Calu3 (cell line): ENCODE results near the gene ASAH2B. TPM values are rescaled to one million over a fixed set of nuclear protein-coding genes. Genes with fewer than 3 reads are reported as not detected.
A peak's percentile ranks its signal among the peaks of the same experiment; 100 is the strongest.
"Not testable (repeated sequence)": the region's sequence is repeated elsewhere in the genome, so short reads cannot be mapped to it uniquely, and the experiment has no call there.

Source experiments
- BruUV-seq: library from RNA; stranded (reverse); fragments of 400-500 nt; replicated peaks from 2 replicates; lab custom pipeline; 2021; lab: Mats Ljungman, UMichigan
- CTCF ChIA-PET: fragments of 300-600 bp; sonication (Branson Sonifier 250); formaldehyde crosslinking; loops from one replicate; lab custom pipeline; 2022; ENCODE audit warnings: antibody characterized with exemption; lab: Charles Lee
- DNase-seq: peaks from one replicate; pipeline ENCODE4 v3.0.0; 2022
- H3K27ac Mint-ChIP-seq: one replicate; pipeline ENCODE4 v1.8.0; 2022; ENCODE audit warnings: mixed read lengths; ENCODE audit not compliant: unreplicated experiment
- H3K27me3 Mint-ChIP-seq: one replicate; pipeline ENCODE4 v1.8.0; 2022; ENCODE audit warnings: mixed read lengths; ENCODE audit not compliant: unreplicated experiment
- H3K36me3 Mint-ChIP-seq: one replicate; pipeline ENCODE4 v1.8.0; 2022; ENCODE audit warnings: mild to moderate bottlenecking, moderate library complexity, mixed read lengths; ENCODE audit not compliant: insufficient read depth, unreplicated experiment
- H3K4me1 Mint-ChIP-seq: one replicate; pipeline ENCODE4 v1.8.0; 2022; ENCODE audit warnings: mild to moderate bottlenecking, low read depth, mixed read lengths; ENCODE audit not compliant: unreplicated experiment
- H3K4me3 Mint-ChIP-seq: one replicate; pipeline ENCODE4 v1.8.0; 2022; ENCODE audit warnings: mild to moderate bottlenecking, low read depth, moderate library complexity, mixed read lengths; ENCODE audit not compliant: unreplicated experiment
- H3K9me3 Mint-ChIP-seq: one replicate; pipeline ENCODE4 v1.8.0; 2022; ENCODE audit warnings: low read depth, mixed read lengths; ENCODE audit not compliant: unreplicated experiment
- intact Hi-C: fragments of 100-400 bp; cut with micrococcal nuclease; formaldehyde crosslinking; loops from one replicate; pipeline ENCODE4 v1.10.0; 2022; ENCODE audit not compliant: unreplicated experiment
- total RNA-seq: library from RNA; stranded (reverse); gene quantifications from 2 replicates; pipeline ENCODE4 v1.2.3, GENCODE V29; 2022
- TF ChIP-seq, protein P1 (sequence below): fragments of 200-600 bp; IDR thresholded peaks from one replicate; pipeline ENCODE4 v1.8.0; 2022; ENCODE audit warnings: antibody characterized with exemption; ENCODE audit not compliant: unreplicated experiment

Gene ASAH2B
- total RNA-seq, 1 experiment from 2014 or later = 4.1 TPM

DNA sequence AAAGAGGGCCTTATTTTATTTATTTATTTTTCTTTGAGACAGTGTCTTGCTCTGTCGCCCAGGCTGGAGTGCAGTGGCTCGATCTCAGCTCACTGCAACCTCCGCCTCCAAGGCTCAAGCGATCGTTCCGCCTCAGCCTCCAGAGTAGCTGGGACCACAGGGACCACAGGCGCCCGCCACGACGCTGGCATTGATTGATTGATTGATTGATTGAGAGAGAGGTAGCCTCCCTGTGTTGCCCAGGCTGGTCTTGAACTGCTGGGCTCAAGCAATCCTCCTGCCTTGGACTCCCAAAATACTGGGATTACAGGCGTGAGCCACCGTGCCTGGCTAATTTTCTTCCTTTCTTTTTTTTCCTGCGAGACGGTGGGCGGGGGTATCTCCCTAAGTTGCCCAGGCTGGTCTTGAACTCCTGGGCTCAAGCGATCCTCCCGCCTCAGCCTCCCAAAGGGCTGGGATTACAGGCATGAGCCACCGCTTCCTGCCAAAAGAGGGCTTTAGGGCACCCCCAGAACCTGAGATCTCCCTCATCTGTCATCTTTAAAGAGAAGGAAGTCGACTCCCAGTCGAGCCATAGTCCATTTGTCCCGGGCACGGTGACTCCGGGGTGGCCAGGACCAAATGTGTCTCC is 634 bp upstream of the ASAH2B start:
- BruUV-seq = TSS peak; percentile 76
- Mint-ChIP-seq H3K27ac (peak overlapping the region; percentile 91), H3K4me3 (peak overlapping the region; percentile 98), H3K27me3 (peaks cover 14% of the 10 kb centered on the region), H3K36me3 (peaks cover 16% of the 10 kb centered on the region)
- DNase-seq, H3K9me3 Mint-ChIP-seq, intact Hi-C loops, H3K4me1 Mint-ChIP-seq: not testable (repeated sequence)
- CTCF ChIA-PET = interaction anchor here (0.7 kb wide), 1 partner anchor 430 kb away, joined by 3 read pairs; no protein-coding TSS in a partner anchor

GRCh38 chr10:50740293-50740648 is 535 bp downstream of the ASAH2B start:
- peak overlapping the region; percentile 98 for H3K4me3 Mint-ChIP-seq
- intact Hi-C loops = no loop called here
- peaks cover 14% of the 10 kb centered on the region for H3K27me3 Mint-ChIP-seq
- peaks cover 16% of the 10 kb centered on the region for H3K36me3 Mint-ChIP-seq
- BruUV-seq = TSS peak; percentile 66
- peak; percentile 3 for DNase-seq
- CTCF ChIA-PET = no interaction called here
- H3K4me1 Mint-ChIP-seq = no peaks in the 10 kb centered on the region
- TF ChIP-seq, protein P1, sequence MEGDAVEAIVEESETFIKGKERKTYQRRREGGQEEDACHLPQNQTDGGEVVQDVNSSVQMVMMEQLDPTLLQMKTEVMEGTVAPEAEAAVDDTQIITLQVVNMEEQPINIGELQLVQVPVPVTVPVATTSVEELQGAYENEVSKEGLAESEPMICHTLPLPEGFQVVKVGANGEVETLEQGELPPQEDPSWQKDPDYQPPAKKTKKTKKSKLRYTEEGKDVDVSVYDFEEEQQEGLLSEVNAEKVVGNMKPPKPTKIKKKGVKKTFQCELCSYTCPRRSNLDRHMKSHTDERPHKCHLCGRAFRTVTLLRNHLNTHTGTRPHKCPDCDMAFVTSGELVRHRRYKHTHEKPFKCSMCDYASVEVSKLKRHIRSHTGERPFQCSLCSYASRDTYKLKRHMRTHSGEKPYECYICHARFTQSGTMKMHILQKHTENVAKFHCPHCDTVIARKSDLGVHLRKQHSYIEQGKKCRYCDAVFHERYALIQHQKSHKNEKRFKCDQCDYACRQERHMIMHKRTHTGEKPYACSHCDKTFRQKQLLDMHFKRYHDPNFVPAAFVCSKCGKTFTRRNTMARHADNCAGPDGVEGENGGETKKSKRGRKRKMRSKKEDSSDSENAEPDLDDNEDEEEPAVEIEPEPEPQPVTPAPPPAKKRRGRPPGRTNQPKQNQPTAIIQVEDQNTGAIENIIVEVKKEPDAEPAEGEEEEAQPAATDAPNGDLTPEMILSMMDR = no peak
- H3K9me3 Mint-ChIP-seq = no peaks in the 10 kb centered on the region
- peak overlapping the region; percentile 91 for H3K27ac Mint-ChIP-seq

DNA sequence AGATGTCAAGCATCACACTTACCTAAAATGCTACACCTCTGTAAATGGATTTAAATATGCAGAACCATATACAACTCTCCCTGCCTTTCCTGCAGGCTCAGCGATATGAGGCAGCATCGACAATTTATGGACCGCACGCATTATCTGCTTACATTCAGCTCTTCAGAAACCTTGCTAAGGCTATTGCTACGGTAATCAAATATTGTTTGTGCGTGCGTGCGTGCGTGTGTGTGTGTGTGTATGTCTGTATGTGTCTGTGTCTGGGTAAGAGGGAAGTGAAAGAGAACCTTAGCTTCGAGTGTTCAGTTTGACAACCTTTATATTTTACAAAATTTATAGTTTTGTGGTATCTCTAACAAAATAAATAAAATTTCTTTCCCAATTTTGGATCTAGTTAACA is 3.1 kb downstream of the ASAH2B start:
- H3K9me3 Mint-ChIP-seq, intact Hi-C loops, BruUV-seq, H3K27me3 Mint-ChIP-seq, CTCF ChIA-PET, H3K4me1 Mint-ChIP-seq, H3K4me3 Mint-ChIP-seq, H3K27ac Mint-ChIP-seq, DNase-seq: not testable (repeated sequence)
- H3K36me3 Mint-ChIP-seq = peaks cover 16% of the 10 kb centered on the region

- H3K4me3 Mint-ChIP-seq, H3K4me1 Mint-ChIP-seq, H3K27ac Mint-ChIP-seq, H3K27me3 Mint-ChIP-seq, intact Hi-C loops, CTCF ChIA-PET, BruUV-seq, H3K9me3 Mint-ChIP-seq, H3K36me3 Mint-ChIP-seq, DNase-seq: not testable (repeated sequence)
These were observed 27.2 kb downstream of the ASAH2B start for GRCh38 chr10:50766774-50767513.

GRCh38 chr10:50772042-50772441 is 32.3 kb downstream of the ASAH2B start:
- H3K27me3 Mint-ChIP-seq, H3K27ac Mint-ChIP-seq, H3K4me1 Mint-ChIP-seq, BruUV-seq, DNase-seq, H3K4me3 Mint-ChIP-seq, intact Hi-C loops, CTCF ChIA-PET, H3K36me3 Mint-ChIP-seq, H3K9me3 Mint-ChIP-seq: not testable (repeated sequence)

DNA sequence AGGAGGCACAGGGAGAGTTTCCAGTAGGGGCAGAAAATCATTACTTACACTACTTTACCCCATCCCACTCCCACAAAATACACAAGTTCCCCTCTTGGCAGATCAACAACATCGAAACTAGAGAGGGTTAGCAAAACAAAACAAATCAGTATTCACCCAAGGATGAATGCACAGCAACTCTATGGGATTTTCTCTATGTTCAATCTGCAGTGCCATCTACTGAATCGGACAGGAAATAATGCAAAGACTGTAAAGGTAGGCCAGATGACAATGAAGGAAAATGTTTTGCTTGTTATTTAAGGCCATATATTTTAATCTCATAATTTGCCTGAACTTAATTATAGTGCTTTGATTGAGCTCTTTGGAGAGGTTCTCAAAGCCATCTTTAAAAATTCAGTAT is 35.1 kb downstream of the ASAH2B start:
- CTCF ChIA-PET, H3K4me1 Mint-ChIP-seq, H3K9me3 Mint-ChIP-seq, intact Hi-C loops, H3K27ac Mint-ChIP-seq, DNase-seq, H3K36me3 Mint-ChIP-seq, BruUV-seq, H3K4me3 Mint-ChIP-seq: not testable (repeated sequence)
- H3K27me3 Mint-ChIP-seq = peaks cover 10% of the 10 kb centered on the region

- CTCF ChIA-PET, H3K36me3 Mint-ChIP-seq, DNase-seq, BruUV-seq, intact Hi-C loops, H3K9me3 Mint-ChIP-seq, H3K4me3 Mint-ChIP-seq, H3K27ac Mint-ChIP-seq, H3K4me1 Mint-ChIP-seq: not testable (repeated sequence)
- peaks cover 18% of the 10 kb centered on the region for H3K27me3 Mint-ChIP-seq
These were observed 40.3 kb downstream of the ASAH2B start for GRCh38 chr10:50780036-50780435.

DNA sequence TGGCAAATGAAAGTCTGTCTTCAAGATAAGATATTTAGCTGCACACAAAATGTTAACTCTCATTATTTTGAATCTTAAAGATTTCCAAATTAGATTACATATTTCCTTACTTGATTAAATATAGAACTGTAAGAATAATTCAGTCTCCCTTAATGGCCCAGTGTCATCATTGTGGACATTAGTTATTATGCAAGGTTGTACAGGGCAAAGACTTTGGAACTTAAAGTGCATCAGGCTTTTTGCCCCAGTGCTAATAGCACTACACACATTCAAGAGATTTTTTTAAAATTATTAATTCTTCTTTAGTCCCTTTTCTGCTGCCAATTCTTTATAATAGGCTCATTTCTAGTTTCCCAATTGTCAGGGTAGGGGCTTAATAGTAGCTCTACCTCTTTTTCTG is 42.3 kb downstream of the ASAH2B start:
- H3K4me3 Mint-ChIP-seq, BruUV-seq, intact Hi-C loops, H3K9me3 Mint-ChIP-seq, H3K4me1 Mint-ChIP-seq, H3K36me3 Mint-ChIP-seq, CTCF ChIA-PET, H3K27ac Mint-ChIP-seq, DNase-seq: not testable (repeated sequence)
- H3K27me3 Mint-ChIP-seq = peaks cover 24% of the 10 kb centered on the region

GRCh38 chr10:50787962-50788361 is 48.2 kb downstream of the ASAH2B start:
- CTCF ChIA-PET = interaction anchor here (1.4 kb wide), 1 partner anchor 99 kb away, joined by 4 read pairs; no protein-coding TSS in a partner anchor
- intact Hi-C loops = loop anchor here (2.0 to 5.0 kb wide), 2 partner anchors 143 to 634 kb away; no protein-coding TSS in a partner anchor
- H3K9me3 Mint-ChIP-seq, H3K27ac Mint-ChIP-seq, H3K4me1 Mint-ChIP-seq, BruUV-seq, H3K36me3 Mint-ChIP-seq, H3K4me3 Mint-ChIP-seq: not testable (repeated sequence)
- peaks cover 16% of the 10 kb centered on the region for H3K27me3 Mint-ChIP-seq
- peak; percentile 9 for DNase-seq
